HEK293 (cell line): ENCODE results near the gene KAT2B.
A peak's percentile ranks its signal among the peaks of the same experiment; 100 is the strongest.
"Not testable (repeated sequence)": the region's sequence is repeated elsewhere in the genome, so short reads cannot be mapped to it uniquely, and the experiment has no call there.

Experiments
- CTCF ChIA-PET: fragments of 350-600 bp; formaldehyde crosslinking; extraction: SDS; loops from one replicate; lab custom pipeline; 2021; ENCODE audit warnings: antibody characterized with exemption; lab: Yijun Ruan, JAX
- POLR2A ChIA-PET: fragments of 300-600 bp; formaldehyde crosslinking; extraction: SDS; loops from one replicate; lab custom pipeline; 2020; ENCODE audit warnings: antibody characterized with exemption, inconsistent platforms; lab: Yijun Ruan, JAX
- H3K27ac ChIP-seq: fragments of 200-500 bp; sonication (Bioruptor generic); 2 replicates; pipeline ENCODE4 v1.5.1; 2014; ENCODE audit warnings: low read depth, low read length, control low read depth, inconsistent platforms; ENCODE audit errors: extremely low read depth
- H3K36me3 ChIP-seq, 2 experiments: fragments of 200-500 bp in 1 of 2; sonication (Bioruptor generic) in 1 of 2; 1 replicate in 1 of 2; 2 replicates in 1 of 2; pipeline ENCODE4 v1.5.1; 2014 to 2017; ENCODE audit warnings: inconsistent platforms in 2 of 2, low read length in 2 of 2; ENCODE audit not compliant: control insufficient read depth in 2 of 2, insufficient read depth in 1 of 2
- H3K4me1 ChIP-seq: fragments of 200-500 bp; sonication (Bioruptor generic); 2 replicates; pipeline ENCODE4 v1.5.1; 2014; ENCODE audit warnings: mild to moderate bottlenecking, low read length, inconsistent platforms; ENCODE audit not compliant: control insufficient read depth, insufficient read depth
- H3K4me3 ChIP-seq: 2 replicates; pipeline ENCODE4 v1.5.1; 2011; ENCODE audit warnings: low read depth, mild to moderate bottlenecking, control low read depth, low read length, moderate library complexity
- H3K9me3 ChIP-seq: fragments of 200-500 bp; sonication (Bioruptor generic); 2 replicates; pipeline ENCODE4 v1.5.1; 2014; ENCODE audit warnings: low read depth, low read length, inconsistent platforms; ENCODE audit not compliant: control insufficient read depth, insufficient read depth
- PRDM4 ChIP-seq: fragments of 450-650 bp; formaldehyde crosslinking; IDR thresholded peaks from 2 replicates; pipeline ENCODE4 v1.5.1; 2017; ENCODE audit warnings: missing biosample characterization, missing genetic modification characterization
- ZBTB20 ChIP-seq: fragments of 450-650 bp; formaldehyde crosslinking; IDR thresholded peaks from 2 replicates; pipeline ENCODE4 v1.5.1; 2016; ENCODE audit warnings: missing biosample characterization, missing genetic modification characterization
- ZNF146 ChIP-seq: fragments of 450-650 bp; formaldehyde crosslinking; IDR thresholded peaks from 2 replicates; pipeline ENCODE4 v1.5.1; 2016; ENCODE audit warnings: missing biosample characterization, missing genetic modification characterization
- ZNF416 ChIP-seq: fragments of 450-650 bp; formaldehyde crosslinking; IDR thresholded peaks from 2 replicates; pipeline ENCODE4 v1.5.1; 2016; ENCODE audit warnings: missing biosample characterization, missing genetic modification characterization
- ZNF558 ChIP-seq: fragments of 450-650 bp; formaldehyde crosslinking; IDR thresholded peaks from 2 replicates; pipeline ENCODE4 v1.5.1; 2016; ENCODE audit warnings: missing biosample characterization, missing genetic modification characterization
- ZNF621 ChIP-seq: fragments of 450-650 bp; formaldehyde crosslinking; IDR thresholded peaks from 2 replicates; pipeline ENCODE4 v1.5.1; 2017; ENCODE audit warnings: missing biosample characterization, missing genetic modification characterization
- ZSCAN5A ChIP-seq: fragments of 450-650 bp; formaldehyde crosslinking; IDR thresholded peaks from 2 replicates; pipeline ENCODE4 v1.5.1; 2016; ENCODE audit warnings: missing biosample characterization, missing genetic modification characterization
- TF ChIP-seq, protein P1 (sequence below): fragments of 450-650 bp; formaldehyde crosslinking; IDR thresholded peaks from 2 replicates; pipeline ENCODE4 v1.5.1; 2017; ENCODE audit warnings: missing biosample characterization, mild to moderate bottlenecking, missing genetic modification characterization, moderate library complexity
- TF ChIP-seq, protein P2 (sequence below): fragments of 450-650 bp; formaldehyde crosslinking; IDR thresholded peaks from 2 replicates; pipeline ENCODE4 v1.5.1; 2016; ENCODE audit warnings: missing biosample characterization, missing genetic modification characterization
- TF ChIP-seq, protein P3 (sequence below): fragments of 450-650 bp; formaldehyde crosslinking; IDR thresholded peaks from 2 replicates; pipeline ENCODE4 v1.5.1; 2016; ENCODE audit warnings: missing biosample characterization, missing genetic modification characterization

The KAT2B gene

GRCh38 chr3:20015525-20015924 is 24.7 kb upstream of the KAT2B start (continued):
- TF ChIP-seq PRDM4 (no peak), ZNF621 (no peak), ZNF558 (tag by site-specific recombination) (no peak), ZSCAN5A (tag by site-specific recombination) (no peak), ZNF416 (tag by site-specific recombination) (no peak)
- TF ChIP-seq, protein P1, sequence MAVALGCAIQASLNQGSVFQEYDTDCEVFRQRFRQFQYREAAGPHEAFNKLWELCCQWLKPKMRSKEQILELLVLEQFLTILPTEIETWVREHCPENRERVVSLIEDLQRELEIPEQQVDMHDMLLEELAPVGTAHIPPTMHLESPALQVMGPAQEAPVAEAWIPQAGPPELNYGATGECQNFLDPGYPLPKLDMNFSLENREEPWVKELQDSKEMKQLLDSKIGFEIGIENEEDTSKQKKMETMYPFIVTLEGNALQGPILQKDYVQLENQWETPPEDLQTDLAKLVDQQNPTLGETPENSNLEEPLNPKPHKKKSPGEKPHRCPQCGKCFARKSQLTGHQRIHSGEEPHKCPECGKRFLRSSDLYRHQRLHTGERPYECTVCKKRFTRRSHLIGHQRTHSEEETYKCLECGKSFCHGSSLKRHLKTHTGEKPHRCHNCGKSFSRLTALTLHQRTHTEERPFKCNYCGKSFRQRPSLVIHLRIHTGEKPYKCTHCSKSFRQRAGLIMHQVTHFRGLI (tag by site-specific recombination), result no peak
- TF ChIP-seq, protein P2, sequence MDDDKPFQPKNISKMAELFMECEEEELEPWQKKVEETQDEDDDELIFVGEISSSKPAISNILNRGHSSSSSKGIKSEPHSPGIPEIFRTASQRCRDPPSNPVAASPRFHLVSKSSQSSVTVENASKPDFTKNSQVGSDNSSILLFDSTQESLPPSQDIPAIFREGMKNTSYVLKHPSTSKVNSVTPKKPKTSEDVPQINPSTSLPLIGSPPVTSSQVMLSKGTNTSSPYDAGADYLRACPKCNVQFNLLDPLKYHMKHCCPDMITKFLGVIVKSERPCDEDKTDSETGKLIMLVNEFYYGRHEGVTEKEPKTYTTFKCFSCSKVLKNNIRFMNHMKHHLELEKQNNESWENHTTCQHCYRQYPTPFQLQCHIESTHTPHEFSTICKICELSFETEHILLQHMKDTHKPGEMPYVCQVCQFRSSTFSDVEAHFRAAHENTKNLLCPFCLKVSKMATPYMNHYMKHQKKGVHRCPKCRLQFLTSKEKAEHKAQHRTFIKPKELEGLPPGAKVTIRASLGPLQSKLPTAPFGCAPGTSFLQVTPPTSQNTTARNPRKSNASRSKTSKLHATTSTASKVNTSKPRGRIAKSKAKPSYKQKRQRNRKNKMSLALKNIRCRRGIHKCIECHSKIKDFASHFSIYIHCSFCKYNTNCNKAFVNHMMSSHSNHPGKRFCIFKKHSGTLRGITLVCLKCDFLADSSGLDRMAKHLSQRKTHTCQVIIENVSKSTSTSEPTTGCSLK (tag by site-specific recombination), result no peak
- TF ChIP-seq, all 188 proteins: peak for 0

- POLR2A ChIA-PET, result interaction anchor here (0.6 kb wide), 1 partner anchor 170 kb away, joined by 3 read pairs; the partner anchor contains the start of gene SGO1
- CTCF ChIA-PET, result not testable (repeated sequence)
Observed at GRCh38 chr3:20016076-20016475, 24.2 kb upstream of the KAT2B start.

GRCh38 chr3:20022954-20023622 is 17.2 kb upstream of the KAT2B start:
- no peak overlapping the region for H3K4me3 ChIP-seq
- CTCF ChIA-PET, result interaction anchor here (0.6 kb wide), 1 partner anchor 66 kb away, joined by 3 read pairs; no protein-coding TSS in a partner anchor
- TF ChIP-seq ZNF146 (tag by site-specific recombination), result no peak
- H3K27ac ChIP-seq, result no peak overlapping the region
- no peaks in the 10 kb centered on the region for H3K9me3 ChIP-seq
- no peaks in the 10 kb centered on the region for H3K36me3 ChIP-seq
- H3K4me1 ChIP-seq, result no peaks in the 10 kb centered on the region
- POLR2A ChIA-PET, result no interaction called here

More at GRCh38 chr3:20016076-20016475, 24.2 kb upstream of the KAT2B start:
- not testable (repeated sequence) for H3K9me3 ChIP-seq, H3K27ac ChIP-seq, H3K36me3 ChIP-seq, H3K4me3 ChIP-seq, H3K4me1 ChIP-seq

DNA sequence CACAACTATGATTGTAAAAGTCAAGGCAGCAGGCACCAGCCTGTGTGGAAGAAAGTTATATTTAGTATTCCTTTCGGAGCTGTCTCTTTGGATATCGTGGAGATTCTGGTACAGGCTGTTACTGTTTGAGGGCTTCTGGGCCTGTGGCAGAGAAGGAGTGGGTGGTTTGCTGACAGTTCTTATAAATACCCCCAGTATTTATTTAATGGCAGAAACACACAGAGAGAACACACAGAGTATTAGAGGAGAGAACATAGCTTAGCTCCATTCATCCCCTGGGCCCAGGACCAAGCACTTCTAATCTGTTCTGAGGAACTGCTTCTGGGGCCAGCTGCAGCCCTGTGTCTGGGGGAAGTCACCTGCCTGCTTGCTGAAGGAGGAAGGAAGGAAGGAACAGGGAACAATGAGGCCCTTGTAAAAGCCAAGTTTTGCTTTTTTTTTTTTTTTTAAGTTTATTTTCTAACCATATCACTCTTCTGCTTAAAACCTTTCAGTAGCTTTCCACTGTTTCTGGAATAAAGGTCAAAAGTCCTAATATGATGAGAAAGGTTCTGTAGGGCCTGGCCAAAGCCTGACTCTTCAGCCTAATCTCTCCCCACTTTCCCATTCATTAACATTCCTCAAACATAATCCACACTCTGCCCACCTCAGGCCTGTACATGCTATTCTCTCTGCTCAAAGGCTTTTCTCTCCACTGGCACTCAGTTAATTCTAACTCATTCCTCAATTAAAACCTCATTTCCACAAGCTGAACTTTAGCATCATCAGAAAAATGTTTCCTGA is 16.4 kb upstream of the KAT2B start:
- H3K9me3 ChIP-seq, result no peaks in the 10 kb centered on the region
- ChIA-PET POLR2A (no interaction called here), CTCF (no interaction called here)
- H3K4me3 ChIP-seq, result no peak overlapping the region
- H3K36me3 ChIP-seq, result no peaks in the 10 kb centered on the region
- H3K4me1 ChIP-seq, result no peaks in the 10 kb centered on the region
- H3K27ac ChIP-seq, result no peak overlapping the region
- peak; percentile 65 for TF ChIP-seq ZBTB20 (tag by site-specific recombination)
- TF ChIP-seq, protein P3, sequence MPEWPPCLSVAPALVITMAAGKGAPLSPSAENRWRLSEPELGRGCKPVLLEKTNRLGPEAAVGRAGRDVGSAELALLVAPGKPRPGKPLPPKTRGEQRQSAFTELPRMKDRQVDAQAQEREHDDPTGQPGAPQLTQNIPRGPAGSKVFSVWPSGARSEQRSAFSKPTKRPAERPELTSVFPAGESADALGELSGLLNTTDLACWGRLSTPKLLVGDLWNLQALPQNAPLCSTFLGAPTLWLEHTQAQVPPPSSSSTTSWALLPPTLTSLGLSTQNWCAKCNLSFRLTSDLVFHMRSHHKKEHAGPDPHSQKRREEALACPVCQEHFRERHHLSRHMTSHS (tag by site-specific recombination), result no peak
